ENCODE results near the gene ZNF429.
"Not testable (repeated sequence)": the region's sequence is repeated elsewhere in the genome, so short reads cannot be mapped to it uniquely, and the experiment has no call there.

The ZNF429 gene

DNA sequence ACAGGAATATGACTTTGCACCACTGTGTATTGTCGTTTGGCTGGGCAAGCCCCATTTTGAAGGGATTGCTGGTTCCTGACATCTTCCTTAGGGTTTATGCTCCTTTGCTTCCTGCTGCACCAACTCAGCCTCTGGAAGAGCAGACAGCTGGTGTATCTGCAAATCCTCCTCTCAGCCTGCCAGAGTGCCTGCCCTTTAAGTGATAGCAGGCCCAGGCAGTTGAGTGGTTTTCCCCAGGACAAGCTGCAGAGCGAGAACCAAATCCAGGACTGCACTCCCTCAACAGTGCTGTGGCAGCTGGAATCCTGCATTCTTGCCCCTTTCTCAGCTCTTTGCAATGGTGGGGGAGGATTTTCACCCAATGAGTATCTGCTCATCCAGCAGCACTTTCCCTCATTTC lies 85.5 kb downstream of the ZNF429 start:
- no peak for DNase-seq (ENCODE audit: low read depth in 2 of 2)

DNA sequence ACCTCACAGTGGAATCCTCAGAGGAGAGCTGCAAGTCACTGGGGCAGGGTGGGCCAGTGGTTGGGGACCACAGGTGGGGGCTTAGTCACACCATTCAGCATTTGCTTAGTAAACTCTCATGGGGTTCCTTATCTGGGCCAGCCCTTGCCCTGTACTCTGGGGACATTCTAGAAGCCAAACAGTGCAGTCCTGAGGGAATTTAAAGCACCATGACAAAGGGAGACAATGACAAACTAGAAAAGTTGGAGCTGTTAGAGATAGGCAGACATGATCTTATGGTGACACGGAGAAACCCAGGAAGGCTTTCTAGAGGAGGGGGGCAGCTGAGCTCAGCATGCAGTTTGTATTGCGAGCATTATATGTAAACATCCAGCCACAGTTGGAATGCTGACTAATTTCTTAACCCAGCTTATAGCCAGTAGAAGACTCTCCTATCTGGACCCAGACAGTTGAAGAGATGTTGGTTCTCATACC lies 87.6 kb downstream of the ZNF429 start:
- DNase-seq (ENCODE audit: low read depth in 2 of 2), result no peak

DNA sequence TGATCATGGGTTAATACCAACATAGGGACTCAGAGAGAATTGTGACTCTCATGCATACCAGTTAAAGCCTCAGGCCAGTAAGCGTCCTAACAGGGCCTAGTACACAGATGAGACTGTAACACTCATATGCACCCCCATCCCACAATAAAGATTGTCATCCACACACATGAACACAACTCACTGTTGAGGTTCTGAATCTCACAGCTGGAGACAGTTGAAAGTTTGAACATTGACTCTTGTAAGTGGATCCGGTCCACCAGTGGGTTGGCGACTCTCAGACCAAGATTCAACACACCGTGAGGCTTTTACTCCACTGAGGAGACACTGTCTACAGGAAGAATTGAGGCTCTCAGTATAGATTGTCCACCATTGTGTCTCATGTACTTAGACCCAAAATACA lies 88.1 kb downstream of the ZNF429 start:
- DNase-seq (ENCODE audit: low read depth in 2 of 2), result no peak

DNA sequence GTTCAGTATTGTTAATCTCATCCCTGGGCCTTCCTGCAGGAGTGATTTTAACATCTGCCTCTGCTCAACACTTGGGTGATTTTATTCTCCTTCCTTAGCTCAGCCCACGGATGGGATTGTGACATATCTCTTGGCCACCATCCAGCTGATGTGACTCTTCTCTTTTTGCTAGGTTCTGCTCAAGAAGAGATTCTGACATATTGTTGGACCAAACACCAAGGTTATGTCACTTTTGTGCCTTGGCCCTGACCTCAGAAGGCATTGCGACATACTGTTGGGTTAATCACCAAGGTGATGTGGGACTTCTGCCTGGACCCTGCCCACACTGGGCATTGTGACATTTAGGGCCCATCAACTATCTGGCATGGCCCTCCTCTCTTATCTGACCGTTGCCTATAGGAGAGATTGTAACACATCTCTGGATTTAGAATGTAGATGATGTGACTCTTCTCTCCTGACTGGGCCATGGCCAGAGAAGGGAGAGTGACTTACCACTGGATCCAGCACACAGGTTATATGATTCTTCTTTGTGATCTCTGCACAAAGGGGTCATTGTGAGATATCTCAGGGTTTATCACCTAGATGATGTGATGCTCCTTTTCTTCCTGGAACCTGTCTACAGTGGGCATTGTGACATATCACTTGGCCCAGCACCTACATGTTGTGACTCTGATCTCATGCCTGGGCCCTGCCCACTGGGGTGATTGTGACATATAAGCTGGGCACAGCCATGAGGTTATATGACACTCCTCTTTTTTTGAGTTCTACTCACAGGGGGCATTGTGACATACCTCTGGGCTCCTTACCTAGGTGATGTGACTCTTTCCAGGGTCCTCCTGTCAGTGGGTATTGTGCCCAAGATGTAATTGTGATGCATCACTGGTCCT lies 88.8 kb downstream of the ZNF429 start:
- DNase-seq (ENCODE audit: low read depth in 2 of 2), result no peak

DNA sequence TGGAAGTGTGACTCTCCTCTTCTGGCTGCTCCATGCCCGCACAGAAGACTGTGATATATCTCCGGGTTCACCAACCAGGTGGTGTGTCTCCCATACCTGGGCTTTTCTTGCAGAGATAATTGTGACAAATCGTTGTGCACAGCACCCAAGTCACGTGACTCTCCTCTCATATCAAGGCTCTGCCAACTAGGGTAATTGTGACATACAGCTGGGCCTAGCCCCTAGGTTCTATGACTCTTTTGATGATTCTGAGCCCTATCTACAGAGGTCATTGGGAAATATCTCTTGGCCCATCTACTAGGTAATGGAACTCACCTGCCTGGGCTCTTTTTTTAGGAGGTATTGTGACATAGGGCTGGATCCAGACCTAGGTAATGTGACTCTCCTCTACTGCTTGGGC lies 89.8 kb downstream of the ZNF429 start:
- DNase-seq (ENCODE audit: low read depth in 2 of 2), result no peak

DNA sequence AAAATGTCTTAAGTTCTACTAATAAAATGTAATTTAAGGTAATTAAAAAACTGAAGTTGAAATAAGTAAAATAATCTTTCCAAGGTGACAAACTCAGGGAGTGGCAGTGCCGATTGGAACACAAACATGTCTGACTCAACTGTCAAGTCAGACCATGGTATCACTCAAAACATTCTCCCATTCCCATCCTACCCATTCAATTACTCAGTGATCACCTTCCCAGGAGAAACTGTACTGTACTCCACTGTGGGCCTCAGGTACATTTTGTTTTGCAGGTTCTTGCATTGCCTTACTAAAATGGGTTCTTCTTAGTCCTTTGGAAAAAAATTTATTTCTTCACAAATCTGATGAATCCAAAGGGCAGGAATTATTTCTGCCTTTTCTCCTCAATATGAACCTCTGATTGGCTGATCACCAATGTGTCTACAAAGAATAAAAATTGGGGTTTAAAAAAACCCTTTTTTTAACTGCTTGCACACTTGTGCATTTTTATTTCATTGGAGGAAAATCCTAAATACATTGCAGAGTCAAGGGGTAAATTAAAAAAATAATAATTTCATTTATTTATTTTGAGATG lies 96.8 kb downstream of the ZNF429 start:
- no peak for DNase-seq (ENCODE audit: low read depth in 2 of 2)

DNA sequence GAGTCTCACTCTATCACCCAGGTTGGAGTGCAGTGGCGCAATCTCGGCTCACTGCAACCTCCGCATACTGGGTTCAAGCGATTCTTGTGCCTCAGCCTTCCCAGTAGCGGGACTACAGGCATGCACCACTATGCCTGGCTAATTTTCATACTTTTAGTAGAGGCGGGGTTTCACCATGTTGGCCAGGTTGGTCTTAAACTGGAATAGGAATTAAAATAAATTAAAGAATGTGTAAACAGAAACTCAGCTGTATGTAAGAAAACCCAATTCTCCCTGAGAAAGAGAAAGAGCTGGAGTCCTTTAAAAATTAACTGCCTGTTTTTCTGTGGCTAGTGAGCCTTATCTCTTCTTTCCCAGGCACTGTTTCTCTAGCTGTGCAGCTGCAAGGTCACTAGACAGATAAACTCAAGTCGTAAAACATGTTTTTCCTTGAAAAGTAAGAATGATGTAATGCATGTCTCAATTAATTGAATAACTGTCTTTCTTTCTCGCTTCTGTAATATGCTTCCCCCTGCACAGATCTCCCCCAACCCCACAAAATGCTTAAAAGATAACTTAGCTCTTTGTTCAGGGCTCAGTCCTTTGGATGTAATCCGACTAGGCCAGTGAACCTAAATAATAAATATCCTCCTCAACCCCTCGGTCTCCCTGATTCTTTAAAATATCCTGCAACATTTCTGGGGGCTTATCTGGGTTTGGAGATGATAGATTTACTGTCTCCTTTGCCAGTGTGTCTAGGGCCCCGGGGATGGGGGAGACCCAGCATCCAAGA lies 97.4 kb downstream of the ZNF429 start:
- DNase-seq (ENCODE audit: low read depth in 2 of 2), result not testable (repeated sequence)

DNA sequence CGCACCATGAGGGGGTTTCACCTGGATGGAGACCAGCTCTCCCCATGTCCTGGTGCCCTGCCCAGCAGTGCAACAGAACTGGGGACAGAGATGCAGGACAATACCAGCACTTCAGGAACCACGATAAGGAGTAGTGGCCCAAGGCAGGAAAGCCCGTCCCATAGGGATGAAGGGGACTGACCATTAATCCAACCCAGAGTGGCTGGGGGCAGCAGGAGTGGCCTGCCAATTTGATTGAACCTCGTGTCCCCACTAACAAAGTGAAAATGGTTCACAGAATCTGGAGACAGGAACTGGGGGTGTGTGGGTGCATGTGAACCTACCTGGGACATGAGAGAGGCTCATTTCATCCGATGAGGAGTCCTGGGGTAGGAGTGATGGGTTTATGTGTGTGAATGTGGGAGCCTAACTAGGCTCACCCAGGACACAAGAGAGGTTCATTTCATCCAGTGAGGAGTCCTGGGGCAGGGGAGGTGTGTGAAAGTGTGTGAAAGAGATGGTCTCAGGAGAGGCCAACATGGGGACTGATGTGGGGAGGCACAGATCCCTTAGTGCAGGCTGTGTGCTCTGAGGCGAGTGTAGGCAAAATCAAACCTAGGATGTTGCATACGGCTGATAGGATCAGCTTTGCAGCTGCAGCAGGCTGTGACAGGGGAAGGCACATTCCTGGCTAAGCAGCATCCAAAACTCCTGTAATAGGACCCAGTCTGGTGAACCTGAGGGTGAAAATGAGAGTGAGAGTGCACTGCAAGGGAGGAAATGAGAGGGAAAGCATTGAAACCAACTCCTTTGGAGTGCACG lies 98.2 kb downstream of the ZNF429 start:
- DNase-seq (ENCODE audit: low read depth in 2 of 2), result no peak

DNA sequence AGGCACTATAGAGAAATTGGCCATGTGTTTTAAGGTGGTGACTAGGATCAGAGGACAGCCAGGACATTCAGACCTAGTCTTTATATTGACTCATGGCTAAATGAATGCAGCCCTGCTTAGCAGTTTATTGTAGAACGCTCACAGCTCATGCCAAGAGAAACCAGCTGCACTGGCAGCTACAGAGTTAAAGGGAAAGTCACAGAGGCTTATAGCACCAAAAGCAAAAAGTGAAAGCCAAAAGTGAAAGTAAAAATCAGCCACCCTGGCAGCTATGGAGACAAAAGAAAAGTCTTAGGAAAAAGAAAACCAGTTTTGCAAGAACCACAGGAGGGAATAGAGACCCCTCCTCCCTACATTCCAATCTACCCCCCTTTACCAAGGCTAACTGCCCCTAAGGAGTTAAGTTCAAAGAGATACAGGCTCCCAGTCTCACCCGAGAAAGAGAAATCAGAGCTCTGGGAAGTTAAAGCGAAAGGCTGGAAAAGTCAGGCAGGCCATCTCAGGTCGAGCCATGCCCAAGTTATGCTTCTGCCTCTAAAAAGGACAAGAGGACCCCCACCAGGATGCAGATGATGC lies 99.0 kb downstream of the ZNF429 start:
- DNase-seq (ENCODE audit: low read depth in 2 of 2), result no peak

All from fibroblast of skin of left biceps (primary cell).